Iris pigment epithelial cell (primary cell): ENCODE measurements around the gene CELSR3.
A peak's percentile ranks its signal among the peaks of the same experiment; 100 is the strongest.

ENCODE experiments used
- DNase-seq: peaks from one replicate; pipeline ENCODE4 v3.0.0-alpha.2; 2011; ENCODE audit warnings: low read depth

The CELSR3 gene

GRCh38 chr3:48599509-48600285 lies 63.0 kb downstream of the CELSR3 start:
- DNase-seq, result no peak

GRCh38 chr3:48599077-48599501 lies 63.6 kb downstream of the CELSR3 start:
- no peak for DNase-seq

DNA sequence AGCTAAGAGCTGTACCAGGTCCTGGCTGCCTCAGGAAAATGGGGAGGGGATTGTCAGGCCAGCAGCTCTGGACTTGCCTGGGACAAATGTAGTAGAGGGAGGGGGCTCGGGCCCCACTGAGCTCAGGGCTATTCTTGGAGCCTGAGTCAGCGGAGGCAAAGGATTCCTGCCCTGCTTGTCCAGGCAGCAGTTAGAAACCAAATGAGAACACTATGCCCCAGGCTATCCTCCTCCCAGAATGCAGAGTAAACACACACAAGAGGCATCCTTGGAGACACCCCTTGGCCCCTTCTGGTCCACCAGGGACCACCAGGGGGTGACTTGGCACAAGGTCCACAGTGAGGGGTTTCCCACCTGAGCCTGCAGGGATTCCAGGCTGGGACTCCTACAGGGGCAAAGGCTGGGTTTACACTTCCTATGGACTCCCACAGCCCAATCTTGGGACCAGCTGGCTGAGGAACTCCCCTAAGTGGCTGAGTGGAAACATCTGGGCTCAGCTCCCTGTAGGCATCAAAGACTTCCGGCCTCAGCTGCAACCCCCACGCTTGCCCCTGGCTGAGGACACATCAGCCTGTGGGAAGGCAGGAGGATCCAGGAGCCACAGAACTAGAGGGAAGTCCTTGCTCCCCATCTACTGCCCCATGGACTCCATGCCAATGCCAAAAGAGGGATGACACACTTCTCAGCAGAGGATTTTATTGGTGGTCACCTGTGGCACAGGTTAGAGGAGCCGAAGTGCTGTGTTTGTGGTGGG lies 64.2 kb downstream of the CELSR3 start:
- peak; percentile 85 for DNase-seq

DNA sequence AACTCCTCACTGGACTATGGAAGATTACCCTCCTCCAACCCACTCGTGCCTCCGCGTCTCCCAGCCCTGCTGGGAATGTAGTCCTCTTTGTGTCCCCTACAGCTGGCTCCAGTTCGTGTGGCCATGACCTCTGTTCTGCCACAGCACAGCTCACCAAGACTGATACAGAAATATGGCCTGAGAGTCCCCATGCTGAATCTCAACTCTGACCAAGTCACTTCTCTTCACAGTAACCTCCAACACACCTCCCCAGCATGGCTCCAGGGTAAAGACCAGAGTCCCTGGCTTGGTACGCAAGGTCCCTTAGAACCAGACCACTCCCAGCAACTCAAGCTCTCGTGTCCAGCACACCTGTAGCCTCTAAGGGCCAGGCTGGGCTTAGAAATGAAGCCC lies 65.3 kb downstream of the CELSR3 start:
- DNase-seq, result no peak

GRCh38 chr3:48596676-48597407 lies 65.8 kb downstream of the CELSR3 start:
- DNase-seq, result no peak

GRCh38 chr3:48596157-48596556 lies 66.5 kb downstream of the CELSR3 start:
- no peak for DNase-seq

DNA sequence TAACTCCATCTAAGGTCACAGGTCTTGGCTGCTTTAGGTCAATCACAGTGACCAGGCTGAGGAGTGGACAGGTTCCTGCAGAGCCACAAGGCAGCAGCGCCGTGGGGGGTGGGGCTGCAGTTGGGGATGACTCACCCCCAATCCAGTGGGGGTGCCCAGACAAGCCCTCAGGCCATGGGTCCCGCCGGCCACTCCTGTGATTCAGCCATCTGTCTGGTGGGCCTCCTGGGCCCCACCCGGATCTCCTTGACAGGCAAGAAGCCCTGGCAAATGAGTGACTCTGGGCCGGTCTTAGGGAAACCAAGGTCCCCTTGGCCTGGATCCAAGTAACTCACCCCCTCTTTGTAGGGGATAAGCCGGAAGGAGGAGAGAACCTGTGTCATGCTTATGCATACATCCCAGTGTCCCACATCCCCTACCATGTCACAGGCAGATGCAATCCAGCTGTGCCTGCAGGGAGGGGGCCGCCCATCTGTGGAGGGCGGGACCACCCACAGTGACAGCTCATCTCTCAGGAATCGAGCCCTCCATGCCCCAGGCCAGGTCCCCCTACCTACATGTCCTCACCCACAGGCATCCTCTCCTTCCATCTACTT lies 67.1 kb downstream of the CELSR3 start:
- DNase-seq, result peak; percentile 83

GRCh38 chr3:48595075-48595525 lies 67.6 kb downstream of the CELSR3 start, which contains the start of gene COL7A1:
COL7A1 (minus strand) TSS chr3:48595329; CDS start chr3:48595159, 170 bp downstream.
- DNase-seq, result no peak

DNA sequence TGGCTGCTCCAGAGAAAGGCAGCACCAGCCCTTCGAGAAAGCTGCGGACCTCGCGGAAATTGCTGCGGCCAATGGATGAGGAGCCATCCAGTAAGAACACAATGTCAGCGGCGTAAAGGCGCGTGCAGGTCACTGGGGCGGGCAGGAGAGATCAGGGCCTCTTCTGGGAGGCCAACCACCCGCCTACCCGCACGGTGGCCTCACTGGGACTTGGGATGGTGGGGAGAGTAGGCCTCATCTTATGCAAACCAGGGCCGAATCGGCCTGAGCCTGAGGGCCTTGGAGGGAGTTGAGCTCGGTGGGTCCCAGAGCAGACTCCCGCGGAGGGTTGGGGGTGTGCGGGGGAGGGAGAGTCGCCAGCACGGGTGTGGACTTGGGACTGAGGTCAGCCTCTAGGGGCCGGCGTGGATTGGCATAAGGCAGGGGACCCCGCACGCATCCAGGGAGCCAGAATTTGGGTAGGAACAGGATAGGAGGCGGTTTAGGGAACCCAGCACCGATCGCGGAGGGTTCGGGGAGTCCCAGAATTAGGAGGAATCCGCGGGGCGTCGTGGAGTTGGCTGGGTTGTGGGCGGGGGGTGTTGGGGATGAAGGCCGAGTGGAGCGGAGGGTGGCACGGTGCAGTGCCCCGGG lies 68.2 kb downstream of the CELSR3 start:
- no peak for DNase-seq

DNA sequence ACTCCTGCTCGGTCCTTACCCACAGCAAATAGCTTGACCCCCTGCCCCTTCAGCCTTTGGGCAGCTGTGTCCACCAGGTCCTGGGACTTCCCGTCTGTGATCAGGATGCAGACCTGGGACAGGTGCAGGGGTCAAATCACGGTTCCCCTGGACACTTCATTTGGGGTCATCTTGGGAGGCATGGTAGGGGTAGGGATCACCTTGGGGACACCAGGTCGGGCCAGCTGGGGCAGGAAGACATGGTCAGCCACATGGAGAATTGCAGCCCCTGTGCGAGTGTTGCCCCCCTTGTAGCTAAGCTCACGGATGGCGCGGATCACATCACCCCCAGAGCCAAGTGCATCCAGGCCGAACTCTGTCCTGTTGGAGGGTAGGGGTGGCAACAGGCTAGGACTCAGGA lies 69.3 kb downstream of the CELSR3 start:
- no peak for DNase-seq

GRCh38 chr3:48592519-48593087 lies 70.1 kb downstream of the CELSR3 start:
- DNase-seq, result peak; percentile 15

- no peak for DNase-seq
These were observed 70.7 kb downstream of the CELSR3 start for GRCh38 chr3:48591886-48592518.

DNA sequence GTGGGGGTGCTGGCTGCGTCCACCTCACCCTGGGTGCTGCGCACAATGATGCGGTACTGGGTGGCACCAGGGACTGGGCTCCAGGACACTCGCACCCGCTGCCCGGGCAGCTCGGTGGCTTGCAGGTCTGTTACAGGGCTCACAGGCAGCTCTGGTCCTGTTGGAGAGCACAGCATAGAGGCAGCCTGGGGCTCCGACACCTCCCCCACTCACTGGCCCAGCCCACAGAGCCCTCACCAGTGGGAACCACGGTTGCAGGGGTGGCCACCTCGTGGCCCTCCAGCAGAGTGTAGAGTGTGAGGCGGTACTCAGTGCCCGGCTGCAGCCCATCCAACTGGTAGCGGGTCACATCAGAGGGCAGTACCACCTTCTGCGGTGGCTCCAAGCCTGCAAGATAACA lies 71.2 kb downstream of the CELSR3 start:
- no peak for DNase-seq

GRCh38 chr3:48588230-48588629 lies 74.5 kb downstream of the CELSR3 start:
- no peak for DNase-seq

DNA sequence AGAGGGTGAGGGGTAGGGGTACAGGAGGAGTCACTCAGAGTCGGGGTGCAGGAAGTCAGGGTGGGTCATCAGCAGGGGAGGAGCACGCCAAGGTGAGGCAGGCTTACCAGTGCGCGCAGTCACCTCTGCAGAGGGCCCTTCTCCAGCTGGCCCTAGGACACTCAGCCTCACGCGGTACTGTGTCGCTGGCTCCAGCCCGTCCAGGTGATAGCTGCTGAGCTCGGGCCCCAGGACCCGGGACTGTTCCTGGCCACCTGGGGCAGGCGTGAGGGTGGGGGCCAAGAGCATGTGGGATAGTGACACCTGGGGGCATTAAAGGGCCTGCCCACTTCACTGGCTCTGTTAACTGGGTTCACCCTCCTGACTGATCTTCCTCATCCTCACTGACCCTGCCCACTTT lies 75.0 kb downstream of the CELSR3 start:
- no peak for DNase-seq
